Tibial nerve (tissue), 4 donors: Measurements from ENCODE around the gene AKAP6.

Experiments used
- CTCF ChIP-seq, 5 experiments: fragments of 200-600 bp in 3 of 5; fragments of 450-650 bp in 2 of 5; sonication (generic) in 3 of 5; IDR thresholded peaks; one replicate each; pipeline ENCODE4 v1.5.1; 2016 to 2019; ENCODE audit warnings: antibody characterized with exemption in 5 of 5, mild to moderate bottlenecking in 3 of 5, moderate library complexity in 2 of 5
- EP300 ChIP-seq, 2 donors: sonication (generic); formaldehyde crosslinking; IDR thresholded peaks; one replicate each; pipeline ENCODE4 v1.6.1; 2017; ENCODE audit warnings: antibody characterized with exemption in 2 of 2, mild to moderate bottlenecking in 1 of 2
- POLR2A ChIP-seq, 2 donors: fragments of 450-650 bp; IDR thresholded peaks; one replicate each; pipeline ENCODE4 v1.6.1; 2017; ENCODE audit warnings: antibody characterized with exemption in 2 of 2, mild to moderate bottlenecking in 2 of 2, moderate library complexity in 2 of 2

GRCh38 chr14:32408018-32408417 lies 78.9 kb downstream of the AKAP6 start:
- TF ChIP-seq CTCF (IDR thresholded peaks at IDR 0.05) (no peak), EP300 (IDR thresholded peaks at IDR 0.05) (no peak), POLR2A (IDR thresholded peaks at IDR 0.05) (no peak)
